Small intestine (tissue), 7 donors: ENCODE results near the gene ZFYVE19. TPM values are rescaled to one million over a fixed set of nuclear protein-coding genes. Genes with fewer than 3 reads are reported as not detected.

ENCODE experiments used
- DNase-seq, 2 donors: peaks; one replicate each; pipeline versions ENCODE4 v3.0.0 to v3.0.0-alpha.2; 2013
- FAIRE-seq: peaks from 2 replicates; lab custom pipeline; 2012; peaks lifted over from hg19 to GRCh38; lab: Jason Lieb, UNC
- H3K27ac ChIP-seq, 3 donors: one replicate each; pipeline ENCODE4 v1.5.1; 2013; ENCODE audit warnings: low read length in 2 of 3, mild to moderate bottlenecking in 2 of 3, control low read depth in 1 of 3, inconsistent platforms in 1 of 3, low read depth in 1 of 3, moderate library complexity in 1 of 3
- H3K27me3 ChIP-seq, 3 donors: one replicate each; pipeline ENCODE4 v1.6.1; 2013; ENCODE audit warnings: low read length in 3 of 3, inconsistent platforms in 1 of 3; ENCODE audit not compliant: control insufficient read depth in 3 of 3, insufficient read depth in 3 of 3
- H3K36me3 ChIP-seq, 3 donors: one replicate each; pipeline ENCODE4 v1.6.1; 2013; ENCODE audit warnings: low read length in 3 of 3, inconsistent platforms in 1 of 3, low read depth in 1 of 3, mild to moderate bottlenecking in 1 of 3, moderate library complexity in 1 of 3; ENCODE audit not compliant: control insufficient read depth in 3 of 3, insufficient read depth in 2 of 3
- H3K4me1 ChIP-seq, 3 donors: one replicate each; pipeline ENCODE4 v1.6.1; 2013; ENCODE audit warnings: low read length in 2 of 3, inconsistent platforms in 1 of 3, low read depth in 1 of 3, mild to moderate bottlenecking in 1 of 3, moderate library complexity in 1 of 3; ENCODE audit not compliant: control insufficient read depth in 3 of 3, insufficient read depth in 2 of 3
- H3K4me3 ChIP-seq, 3 donors: one replicate each; pipeline ENCODE4 v1.5.1; 2013; ENCODE audit warnings: low read length in 3 of 3, control low read depth in 1 of 3, inconsistent platforms in 1 of 3, low read depth in 1 of 3, mild to moderate bottlenecking in 1 of 3, moderate library complexity in 1 of 3
- H3K9me3 ChIP-seq, 2 donors: one replicate each; pipeline ENCODE4 v1.6.1; 2013; ENCODE audit warnings: low read depth in 1 of 2, low read length in 1 of 2; ENCODE audit not compliant: control insufficient read depth in 2 of 2, insufficient read depth in 1 of 2
- WGBS, 3 donors: extraction: QIAGEN DNeasy Blood & Tissue Kit; methylation state at CpG; one replicate each; pipeline ENCODE4 v1.1.7; 2013; 5-methylcytosine and 5-hydroxymethylcytosine counted together
- polyA plus RNA-seq, 4 donors: library from polyadenylated mRNA; stranded (reverse) in 3 of 4; unstranded in 1 of 4; fragments of 200-250 nt in 3 of 4; fragments of 120-200 nt in 1 of 4; gene quantifications; one replicate each; pipeline versions ENCODE4 v1.2.1 to v1.2.3, GENCODE V29; 2013
- donor health status: healthy with polysubstance abuse.
- donor health status: control.
- donor health status: control.
- donor health status: Bipolar disorder and iron deficiency.
- donor health status: healthy.

The ZFYVE19 gene
- polyA plus RNA-seq, 4 donors = 28.1 to 94.6 (median 44.1) TPM

- Histone ChIP-seq H3K4me1 (peaks cover 0 to 22% (median 0%) of the 10 kb centered on the region in 3 donors), H3K4me3 (peak within 1 kb of the TSS; percentile 64 to 87 (median 75)), H3K9me3 (no peaks in the 10 kb centered on the region), H3K27ac (peak within 1 kb of the TSS; percentile 94 to 98 (median 95)), H3K36me3 (peaks cover 0 to 34% (median 3%) of the 10 kb centered on the region in 3 donors), H3K27me3 (no peaks in the 10 kb centered on the region)
- FAIRE-seq (no peak), DNase-seq (peak; percentile 89 to 90)
- 0 to 1% (median 1%) methylated on average over 69 to 89 of the region's 89 CpGs for WGBS, 3 donors
Measured at GRCh38 chr15:40843885-40844695, 37.2 kb downstream of the ZFYVE19 start, which contains the start of gene SPINT1. Gene SPINT1 (plus strand): TSS chr15:40844048. CDS start chr15:40844555, 507 bp downstream.

- WGBS, 3 donors = 0 to 2% (median 2%) methylated on average over 28 of the region's 28 CpGs
Measured at GRCh38 chr15:40844696-40845030, 37.8 kb downstream of the ZFYVE19 start.

GRCh38 chr15:40845036-40845435 is 38.1 kb downstream of the ZFYVE19 start:
- Histone ChIP-seq H3K9me3 (no peaks in the 10 kb centered on the region), H3K4me1 (peaks cover 0 to 27% (median 0%) of the 10 kb centered on the region in 3 donors), H3K27ac (peak overlapping the region; percentile 94 to 98 (median 95)), H3K36me3 (peaks cover 0 to 36% (median 2%) of the 10 kb centered on the region in 3 donors), H3K27me3 (no peaks in the 10 kb centered on the region), H3K4me3 (peak overlapping the region; percentile 64 to 87 (median 75))
- no peak for DNase-seq
- no peak for FAIRE-seq
- WGBS, 3 donors = 12 to 43% (median 25%) methylated on average over 11 to 12 of the region's 12 CpGs

More at GRCh38 chr15:40844696-40845030, 37.8 kb downstream of the ZFYVE19 start:
- Histone ChIP-seq H3K9me3 (no peaks in the 10 kb centered on the region), H3K27me3 (no peaks in the 10 kb centered on the region), H3K27ac (peak overlapping the region; percentile 94 to 98 (median 95)), H3K4me3 (peak overlapping the region; percentile 64 to 87 (median 75)), H3K36me3 (peaks cover 0 to 36% (median 3%) of the 10 kb centered on the region in 3 donors), H3K4me1 (peaks cover 0 to 26% (median 0%) of the 10 kb centered on the region in 3 donors)
- DNase-seq (peak in 1 of 2 donors; percentile 31), FAIRE-seq (no peak)

GRCh38 chr15:40845511-40846284 is 38.8 kb downstream of the ZFYVE19 start:
- Histone ChIP-seq H3K27ac (peak overlapping the region; percentile 94 to 98 (median 95)), H3K27me3 (no peaks in the 10 kb centered on the region), H3K9me3 (no peaks in the 10 kb centered on the region), H3K36me3 (peaks cover 0 to 41% (median 4%) of the 10 kb centered on the region in 3 donors), H3K4me3 (peak overlapping the region in 2 of 3 donors; percentile 75 to 87), H3K4me1 (peaks cover 0 to 32% (median 0%) of the 10 kb centered on the region in 3 donors)
- DNase-seq (peak; percentile 91 to 96), FAIRE-seq (no peak)
- WGBS, 3 donors = 18 to 68% (median 38%) methylated on average over 8 of the region's 8 CpGs

GRCh38 chr15:40846841-40847222 is 39.9 kb downstream of the ZFYVE19 start:
- DNase-seq = peak; percentile 62 to 64

GRCh38 chr15:40847223-40847961 is 40.5 kb downstream of the ZFYVE19 start:
- Histone ChIP-seq H3K27me3 (no peaks in the 10 kb centered on the region), H3K4me3 (peak overlapping the region in 2 of 3 donors; percentile 75 to 87), H3K27ac (peak overlapping the region; percentile 93 to 95 (median 94)), H3K4me1 (peaks cover 0 to 46% (median 6%) of the 10 kb centered on the region in 3 donors), H3K36me3 (peaks cover 0 to 57% (median 4%) of the 10 kb centered on the region in 3 donors), H3K9me3 (no peaks in the 10 kb centered on the region)
- DNase-seq (peak; percentile 97 to 100), FAIRE-seq (no peak)
- WGBS, 3 donors = 8 to 44% (median 37%) methylated on average over 7 of the region's 7 CpGs

More at GRCh38 chr15:40846841-40847222, 39.9 kb downstream of the ZFYVE19 start:
- Histone ChIP-seq H3K4me1 (peaks cover 0 to 40% (median 2%) of the 10 kb centered on the region in 3 donors), H3K27me3 (no peaks in the 10 kb centered on the region), H3K9me3 (no peaks in the 10 kb centered on the region), H3K4me3 (peak overlapping the region in 2 of 3 donors; percentile 75 to 87), H3K36me3 (peaks cover 0 to 52% (median 4%) of the 10 kb centered on the region in 3 donors), H3K27ac (peak overlapping the region; percentile 93 to 95 (median 94))
- no peak for FAIRE-seq

- peaks cover 7 to 81% (median 12%) of the 10 kb centered on the region in 3 donors for H3K36me3 ChIP-seq
- no peak for FAIRE-seq
- WGBS, 3 donors = 55 to 77% (median 58%) methylated on average over 8 of the region's 8 CpGs
- peak overlapping the region in 1 of 3 donors; percentile 56 for H3K27ac ChIP-seq
- no peaks in the 10 kb centered on the region for H3K9me3 ChIP-seq
- H3K4me3 ChIP-seq = no peak overlapping the region
- H3K27me3 ChIP-seq = no peaks in the 10 kb centered on the region
- H3K4me1 ChIP-seq = peaks cover 0 to 56% (median 6%) of the 10 kb centered on the region in 3 donors
- DNase-seq = peak; percentile 62 to 75
Measured at GRCh38 chr15:40850576-40851112, 43.8 kb downstream of the ZFYVE19 start.
